ENCODE results near the gene ASB1. TPM values are rescaled to one million over a fixed set of nuclear protein-coding genes. Genes with fewer than 3 reads are reported as not detected.

ASB1 gene
- total RNA-seq, 1 experiment from 2014 or later: 46.0 TPM

- Mint-ChIP-seq H3K36me3 (ENCODE audit: insufficient read depth in 1 of 3, low read depth in 3 of 3) (peaks cover 33 to 71% (median 58%) of the 10 kb centered on the region in 3 experiments; a peak in 6 of 7 replicates), H3K9me3 (no peaks in the 10 kb centered on the region), H3K4me1 (peaks cover 5 to 6% of the 10 kb centered on the region in 2 experiments), H3K4me3 (no peak overlapping the region), H3K27me3 (ENCODE audit: low read depth) (no peaks in the 10 kb centered on the region), H3K27ac (no peak overlapping the region)
- no peak overlapping the region for H3K14ac ChIP-seq (ENCODE audit: insufficient read depth, low read length)
- H3K18ac ChIP-seq (ENCODE audit: insufficient read length, low read depth, low read length): no peak overlapping the region
- H3K9me3 ChIP-seq (ENCODE audit: control insufficient read depth, low read depth, low read length): no peaks in the 10 kb centered on the region
- H3K79me2 ChIP-seq (ENCODE audit: insufficient read depth, low read length): peaks cover 8% of the 10 kb centered on the region; the same call in 1 of the 2 replicates
- H4K20me1 ChIP-seq (ENCODE audit: control insufficient read depth, insufficient read depth, insufficient read length): no peaks in the 10 kb centered on the region
- no peak overlapping the region for H3K23ac ChIP-seq (ENCODE audit: insufficient read length, low read depth, low read length)
- H2AFZ ChIP-seq (ENCODE audit: low read length): no peak overlapping the region
- no peaks in the 10 kb centered on the region for H3K27me3 ChIP-seq (ENCODE audit: insufficient read depth, low read length)
- H4K91ac ChIP-seq (ENCODE audit: insufficient read length, low read depth, low read length): no peak overlapping the region
- no peak overlapping the region for H4K8ac ChIP-seq (replicated peaks; ENCODE audit: insufficient read length, low read depth, low read length)
- no peak overlapping the region for H2BK12ac ChIP-seq (ENCODE audit: insufficient read length, low read depth, low read length)
- H4K5ac ChIP-seq (ENCODE audit: insufficient read length, low read depth, low read length): no peak overlapping the region
- no peak overlapping the region for H3T11ph ChIP-seq (ENCODE audit: low read length)
- no peak for TF ChIP-seq CTCF (conservative IDR thresholded peaks at IDR 0.05)
- no peak overlapping the region for H3K56ac ChIP-seq (ENCODE audit: insufficient read length, low read depth, low read length)
- H2BK15ac ChIP-seq (ENCODE audit: low read depth, low read length): no peak overlapping the region
- H2BK120ac ChIP-seq (ENCODE audit: low read depth, low read length, poor library complexity, severe bottlenecking): no peak overlapping the region
- H3K4ac ChIP-seq (ENCODE audit: low read depth, low read length): no peak overlapping the region
- H3K23me2 ChIP-seq (ENCODE audit: insufficient read length, low read depth, low read length, poor library complexity, severe bottlenecking): no peaks in the 10 kb centered on the region
- H2BK5ac ChIP-seq (ENCODE audit: insufficient read length, low read length): no peak overlapping the region
- no peak overlapping the region for H2AK5ac ChIP-seq (ENCODE audit: insufficient read length, low read length)
- no peak overlapping the region for H3K9ac ChIP-seq (ENCODE audit: extremely low read depth, insufficient read length, low read length)
- H2BK20ac ChIP-seq (ENCODE audit: low read depth, low read length, poor library complexity, severe bottlenecking): no peak overlapping the region
- no peak overlapping the region for H3K27ac ChIP-seq (ENCODE audit: insufficient read length, low read depth, low read length)
- DNase-seq: no peak
- no peak overlapping the region for H3K4me2 ChIP-seq (ENCODE audit: insufficient read depth, insufficient read length, low read length)
- no peaks in the 10 kb centered on the region for H3K79me1 ChIP-seq (ENCODE audit: insufficient read depth, low read depth, low read length, poor library complexity, severe bottlenecking)
- no CpG with 5 or more reads among the region's 13 CpGs for WGBS (ENCODE audit: extremely low coverage, insufficient read length, low lambda C conversion rate)
- no peaks in the 10 kb centered on the region for H3K4me1 ChIP-seq (ENCODE audit: insufficient read depth, low read length)
These were observed 17.5 kb downstream of the ASB1 start for GRCh38 chr2:238444242-238444641.
